ENCODE results near the gene ARL13B. TPM values are rescaled to one million over a fixed set of nuclear protein-coding genes. Genes with fewer than 3 reads are reported as not detected.
A peak's percentile ranks its signal among the peaks of the same experiment; 100 is the strongest.

Gene ARL13B
- total and polyA plus RNA-seq, 2 of the 8 experiments (the other 6 are each of a cell fraction or from before 2014, with no cell fraction given): 1.5 to 12.7 TPM

DNA sequence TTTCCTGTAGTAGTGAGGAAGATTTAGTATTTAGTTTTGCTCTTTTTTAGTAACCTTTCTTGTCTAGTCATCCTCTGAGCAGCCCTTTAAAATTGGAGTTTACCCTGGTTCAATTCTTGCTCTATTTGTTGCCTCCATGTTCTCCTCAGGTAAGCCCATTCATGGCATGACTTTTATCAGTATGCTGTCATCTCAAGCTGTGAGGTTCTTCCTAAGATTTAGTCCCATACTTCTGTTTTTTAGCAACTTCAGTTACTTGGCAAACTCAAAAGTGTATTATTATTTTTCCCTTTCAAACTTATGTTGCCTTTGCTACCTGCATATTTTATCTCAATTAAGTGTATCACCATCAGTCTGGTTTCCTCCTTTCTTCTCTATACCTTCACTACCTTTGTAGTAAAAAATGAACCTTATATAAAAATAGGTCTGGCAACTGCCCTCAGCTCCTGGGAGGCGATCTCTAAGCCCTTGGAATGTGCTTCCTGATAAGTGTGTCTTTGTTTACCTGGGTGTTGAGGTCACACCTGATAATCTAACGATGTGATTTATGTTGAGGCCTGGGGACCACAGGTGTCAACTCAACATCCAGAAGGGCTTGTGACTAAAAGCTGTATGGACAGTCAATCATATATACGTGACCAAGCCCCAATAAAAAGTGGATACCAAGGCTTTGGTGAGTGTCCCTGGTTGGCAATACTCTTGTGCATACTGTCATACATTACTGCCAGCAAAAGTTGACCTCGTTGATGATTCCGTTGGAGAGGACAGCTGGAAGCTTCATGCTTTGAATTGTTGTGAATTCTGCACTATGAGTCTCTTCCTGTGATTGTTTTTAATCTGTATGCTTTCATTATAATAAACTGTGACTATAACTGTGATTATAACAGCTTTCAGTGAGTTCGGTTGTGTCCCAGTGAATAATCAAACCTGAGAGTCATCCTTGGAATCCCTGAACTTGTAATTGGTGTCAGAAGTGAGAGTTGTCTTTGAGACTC lies 86.8 kb downstream of the ARL13B start:
- Histone ChIP-seq H3K27ac (ENCODE audit: low read depth, low read length) (no peak overlapping the region), H3K18ac (ENCODE audit: extremely low read depth, low read length) (no peak overlapping the region), H4K5ac (ENCODE audit: insufficient read length, low read depth, low read length) (no peak overlapping the region), H3K27me3 (replicated peaks in 1 of 4; ENCODE audit: control insufficient read depth in 3 of 4, extremely low read depth in 1 of 4, insufficient read depth in 3 of 4, low read length in 3 of 4) (no peaks in the 10 kb centered on the region), H2AK5ac (ENCODE audit: low read depth, low read length) (no peak overlapping the region), H3K56ac (replicated peaks; ENCODE audit: insufficient read length, low read depth, low read length) (no peak overlapping the region), H3K4me2 (ENCODE audit: insufficient read depth in 1 of 2, low read depth in 2 of 2, low read length in 2 of 2) (no peak overlapping the region), H2BK20ac (ENCODE audit: low read length) (no peak overlapping the region), H2BK12ac (ENCODE audit: low read depth, low read length) (no peak overlapping the region), H3K4ac (replicated peaks; ENCODE audit: insufficient read length, low read depth, low read length) (no peak overlapping the region), H3K23me2 (ENCODE audit: low read depth, low read length) (peaks cover 7% of the 10 kb centered on the region; the same call in 1 of the 2 replicates), H3K79me2 (ENCODE audit: control insufficient read depth in 1 of 2, insufficient read depth in 2 of 2, low read length in 2 of 2) (peaks cover 0 to 4% of the 10 kb centered on the region in 2 experiments; a peak in 1 of 4 replicates), H4K91ac (replicated peaks; ENCODE audit: insufficient read length, low read length) (no peak overlapping the region), H3K4me1 (replicated peaks in 1 of 4; ENCODE audit: control insufficient read depth in 3 of 4, insufficient read depth in 4 of 4, low read length in 3 of 4) (peaks cover 0 to 2% (median 0%) of the 10 kb centered on the region in 4 experiments; a peak in 2 of 7 replicates), H3K79me1 (ENCODE audit: low read depth, low read length) (no peaks in the 10 kb centered on the region), H4K8ac (ENCODE audit: extremely low read depth, insufficient read depth, low read length) (no peak overlapping the region), H2BK5ac (ENCODE audit: low read depth, low read length) (no peak overlapping the region), H2BK120ac (replicated peaks; ENCODE audit: low read depth, low read length) (no peak overlapping the region), H3K9me3 (ENCODE audit: insufficient read depth in 2 of 2, low read depth in 1 of 2, low read length in 1 of 2) (no peaks in the 10 kb centered on the region; a peak in 1 of 4 replicates), H3K36me3 (ENCODE audit: control insufficient read depth in 2 of 4, insufficient read depth in 4 of 4, low read length in 3 of 4) (no peaks in the 10 kb centered on the region; a peak in 1 of 8 replicates), H3K4me3 (ENCODE audit: extremely low read depth in 1 of 4, insufficient read depth in 2 of 4, low read depth in 3 of 4, low read length in 4 of 4) (no peak overlapping the region), H4K20me1 (replicated peaks in 1 of 2; ENCODE audit: control insufficient read depth in 1 of 2, insufficient read depth in 2 of 2, low read length in 2 of 2) (no peaks in the 10 kb centered on the region), H3K9ac (replicated peaks in 1 of 4; ENCODE audit: extremely low read depth in 1 of 4, low read depth in 3 of 4, low read length in 3 of 4) (peak overlapping the region in 1 of 4 experiments; percentile 34; a peak in 1 of 7 replicates), H2AFZ (ENCODE audit: low read length) (no peak overlapping the region), H3K23ac (ENCODE audit: insufficient read length) (no peak overlapping the region), H2BK15ac (ENCODE audit: low read length) (no peak overlapping the region), H3K14ac (ENCODE audit: insufficient read length) (no peak overlapping the region)
- ChIA-PET POLR2A (ENCODE audit: partially characterized antibody) (no interaction called here), CTCF (ENCODE audit: partially characterized antibody) (interaction anchor here (1.6 kb wide), 1 partner anchor 11 kb away, joined by 3 read pairs; no protein-coding TSS in a partner anchor)
- TF ChIP-seq JUN (IDR thresholded peaks at IDR 0.05; ENCODE audit: low read depth, low read length): no peak
- no peak for TF ChIP-seq TEAD4 (IDR thresholded peaks at IDR 0.05; ENCODE audit: low read depth, low read length)
- TF ChIP-seq GTF2F1 (IDR thresholded peaks at IDR 0.05; ENCODE audit: borderline replicate concordance, low read depth, low read length): no peak
- TF ChIP-seq, protein P1, sequence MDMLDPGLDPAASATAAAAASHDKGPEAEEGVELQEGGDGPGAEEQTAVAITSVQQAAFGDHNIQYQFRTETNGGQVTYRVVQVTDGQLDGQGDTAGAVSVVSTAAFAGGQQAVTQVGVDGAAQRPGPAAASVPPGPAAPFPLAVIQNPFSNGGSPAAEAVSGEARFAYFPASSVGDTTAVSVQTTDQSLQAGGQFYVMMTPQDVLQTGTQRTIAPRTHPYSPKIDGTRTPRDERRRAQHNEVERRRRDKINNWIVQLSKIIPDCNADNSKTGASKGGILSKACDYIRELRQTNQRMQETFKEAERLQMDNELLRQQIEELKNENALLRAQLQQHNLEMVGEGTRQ (IDR thresholded peaks at IDR 0.05; ENCODE audit: low read length): no peak
- FAIRE-seq (no peak), DNase-seq (ENCODE audit: low read depth in 1 of 2, low spot score in 2 of 2) (no peak)
- WGBS, 2 experiments (ENCODE audit: extremely low coverage in 1 of 2, insufficient coverage in 1 of 2, insufficient read length in 1 of 2, insufficient replicate concordance in 2 of 2, low coverage in 1 of 2, low lambda C conversion rate in 2 of 2, missing lambda C conversion rate in 1 of 2): 92% methylated on average over 6 of the region's 6 CpGs; no CpG with 5 or more reads in 1 of the 2 experiments
